ENCODE measurements around the gene ADCY9.

GRCh38 chr16:3993052-3993785 is 123.0 kb downstream of the ADCY9 start:
- TF ChIP-seq EZH2phosphoT487 (IDR thresholded peaks at IDR 0.05; ENCODE audit: borderline replicate concordance) (no peak), SIN3A (IDR thresholded peaks at IDR 0.05; ENCODE audit: low read depth) (no peak), EZH2 (IDR thresholded peaks at IDR 0.05) (no peak), CTCF (IDR thresholded peaks at IDR 0.05 in 2 of 3, conservative IDR thresholded peaks at IDR 0.05 in 1 of 3; ENCODE audit: borderline replicate concordance in 1 of 3, insufficient read depth in 1 of 3, low read depth in 2 of 3, low read length in 2 of 3) (no peak)

Data from HCT116 (cell line).